ENCODE measurements around the gene CALY. TPM values are rescaled to one million over a fixed set of nuclear protein-coding genes. Genes with fewer than 3 reads are reported as not detected.

CALY gene
- total RNA-seq, 1 experiment from 2014 or later = not detected

DNA sequence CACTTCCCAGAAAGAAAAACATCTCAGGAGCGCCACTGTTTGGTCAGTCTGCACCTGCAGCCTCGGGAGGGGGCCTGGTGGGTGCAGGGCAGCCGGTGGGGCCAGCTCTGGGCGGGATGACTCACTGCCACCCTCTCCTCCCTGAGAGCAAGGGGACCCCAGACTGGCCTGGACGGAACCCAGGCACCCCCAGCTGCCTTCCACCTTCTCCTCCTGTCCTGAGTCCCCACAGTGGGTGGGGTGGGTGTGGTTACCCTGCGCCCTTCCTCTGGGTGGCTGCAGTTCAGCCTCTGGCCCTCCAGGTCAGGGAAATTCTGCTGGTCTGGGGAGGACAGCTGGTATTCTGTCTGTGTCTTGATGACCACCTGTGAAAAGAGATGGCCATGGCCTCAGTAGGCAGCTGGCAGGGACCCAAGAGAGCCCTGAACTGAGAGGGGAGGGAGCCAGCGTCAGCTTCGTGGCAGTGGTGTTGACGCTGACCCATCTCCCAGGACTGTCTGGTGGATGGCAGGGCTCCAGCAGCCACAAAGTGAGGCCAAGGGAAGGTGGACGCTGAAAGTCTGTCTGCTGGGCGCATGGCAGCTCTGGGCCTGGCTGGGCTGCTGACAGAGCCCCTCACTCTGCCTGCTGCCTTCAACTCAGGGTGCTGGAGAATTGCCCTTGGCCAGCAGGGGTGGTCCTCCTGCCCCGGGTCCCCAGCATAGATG lies 8.9 kb downstream of the CALY start:
- BruUV-seq (replicated peaks) = no TSS peak
- peaks cover 31% of the 10 kb centered on the region for H3K27me3 ChIP-seq (replicated peaks; ENCODE audit: insufficient read depth, low read depth, low read length, poor library complexity)
- peaks cover 15% of the 10 kb centered on the region for H3K4me1 ChIP-seq (ENCODE audit: insufficient read depth, low read length, poor library complexity, severe bottlenecking)
- intact Hi-C loops (cut with micrococcal nuclease; ENCODE audit: unreplicated experiment) = loop anchor here (5.0 kb wide), 1 partner anchor 194 kb away; no protein-coding TSS in a partner anchor
- POLR2A ChIA-PET (ENCODE audit: low non-redundant PET) = no interaction called here
- no peaks in the 10 kb centered on the region for H3K36me3 ChIP-seq (ENCODE audit: insufficient read depth, low read length, poor library complexity, severe bottlenecking)
- H3K27ac ChIP-seq (ENCODE audit: low read depth, low read length, poor library complexity, severe bottlenecking) = no peak overlapping the region
- CTCF ChIA-PET = no interaction called here
- H3K4me3 ChIP-seq (ENCODE audit: low read depth, low read length, poor library complexity, severe bottlenecking) = no peak overlapping the region
- H3K9me3 ChIP-seq (ENCODE audit: low read depth, low read length, poor library complexity, severe bottlenecking) = no peaks in the 10 kb centered on the region
- DNase-seq (ENCODE audit: low spot score) = no peak
- TF ChIP-seq EZH2 (IDR thresholded peaks at IDR 0.05; ENCODE audit: borderline replicate concordance, low read depth, low read length, poor library complexity, severe bottlenecking) (no peak), CTCF (conservative IDR thresholded peaks at IDR 0.05; ENCODE audit: low read depth, low read length) (no peak)

GRCh38 chr10:133326745-133327650 lies 9.7 kb downstream of the CALY start:
- H3K27ac ChIP-seq (ENCODE audit: low read depth, low read length, poor library complexity, severe bottlenecking) = no peak overlapping the region
- H3K4me3 ChIP-seq (ENCODE audit: low read depth, low read length, poor library complexity, severe bottlenecking) = no peak overlapping the region
- H3K36me3 ChIP-seq (ENCODE audit: insufficient read depth, low read length, poor library complexity, severe bottlenecking) = no peaks in the 10 kb centered on the region
- intact Hi-C loops (cut with micrococcal nuclease; ENCODE audit: unreplicated experiment) = loop anchor here (5.0 kb wide), 1 partner anchor 195 kb away; no protein-coding TSS in a partner anchor
- H3K27me3 ChIP-seq (replicated peaks; ENCODE audit: insufficient read depth, low read depth, low read length, poor library complexity) = peaks cover 23% of the 10 kb centered on the region
- POLR2A ChIA-PET (ENCODE audit: low non-redundant PET) = no interaction called here
- no peaks in the 10 kb centered on the region for H3K9me3 ChIP-seq (ENCODE audit: low read depth, low read length, poor library complexity, severe bottlenecking)
- no peak for DNase-seq (ENCODE audit: low spot score)
- no peak for TF ChIP-seq CTCF (conservative IDR thresholded peaks at IDR 0.05; ENCODE audit: low read depth, low read length)
- no peak for TF ChIP-seq EZH2 (IDR thresholded peaks at IDR 0.05; ENCODE audit: borderline replicate concordance, low read depth, low read length, poor library complexity, severe bottlenecking)
- BruUV-seq (replicated peaks) = no TSS peak
- H3K4me1 ChIP-seq (ENCODE audit: insufficient read depth, low read length, poor library complexity, severe bottlenecking) = peaks cover 15% of the 10 kb centered on the region
- CTCF ChIA-PET = no interaction called here

GRCh38 chr10:133326223-133326551 lies 10.5 kb downstream of the CALY start:
- H3K27me3 ChIP-seq (replicated peaks; ENCODE audit: insufficient read depth, low read depth, low read length, poor library complexity) = peaks cover 15% of the 10 kb centered on the region
- no peaks in the 10 kb centered on the region for H3K9me3 ChIP-seq (ENCODE audit: low read depth, low read length, poor library complexity, severe bottlenecking)
- BruUV-seq (replicated peaks) = no TSS peak
- H3K27ac ChIP-seq (ENCODE audit: low read depth, low read length, poor library complexity, severe bottlenecking) = no peak overlapping the region
- H3K36me3 ChIP-seq (ENCODE audit: insufficient read depth, low read length, poor library complexity, severe bottlenecking) = no peaks in the 10 kb centered on the region
- peaks cover 15% of the 10 kb centered on the region for H3K4me1 ChIP-seq (ENCODE audit: insufficient read depth, low read length, poor library complexity, severe bottlenecking)
- TF ChIP-seq CTCF (conservative IDR thresholded peaks at IDR 0.05; ENCODE audit: low read depth, low read length) (no peak), EZH2 (IDR thresholded peaks at IDR 0.05; ENCODE audit: borderline replicate concordance, low read depth, low read length, poor library complexity, severe bottlenecking) (no peak)
- H3K4me3 ChIP-seq (ENCODE audit: low read depth, low read length, poor library complexity, severe bottlenecking) = peak overlapping the region; percentile 56
- no peak for DNase-seq (ENCODE audit: low spot score)
- POLR2A ChIA-PET (ENCODE audit: low non-redundant PET) = no interaction called here
- intact Hi-C loops (cut with micrococcal nuclease; ENCODE audit: unreplicated experiment) = loop anchor here (5.0 kb wide), 1 partner anchor 196 kb away; no protein-coding TSS in a partner anchor
- CTCF ChIA-PET = no interaction called here
